Vagina (tissue), 2 donors: ENCODE measurements around the gene IFIT3. TPM values are rescaled to one million over a fixed set of nuclear protein-coding genes. Genes with fewer than 3 reads are reported as not detected.

Experiments used
- DNase-seq, 2 donors: peaks; one replicate each; pipeline ENCODE4 v3.0.0-alpha.2; 2017; ENCODE audit errors: extremely low spot score in 2 of 2
- H3K27ac ChIP-seq: fragments of 200-600 bp; sonication (generic); one replicate; pipeline ENCODE4 v1.5.1; 2019
- H3K27me3 ChIP-seq: fragments of 200-600 bp; sonication (generic); one replicate; pipeline ENCODE4 v1.5.1; 2019
- H3K36me3 ChIP-seq, 2 donors: fragments of 200-600 bp; sonication (generic); one replicate each; pipeline ENCODE4 v1.5.1; 2017 to 2019
- H3K4me1 ChIP-seq: fragments of 200-600 bp; sonication (generic); one replicate; pipeline ENCODE4 v1.5.1; 2019
- H3K4me3 ChIP-seq, 2 donors: fragments of 200-600 bp; sonication (generic); 1 replicate in 1 of 2; 2 replicates in 1 of 2; pipeline ENCODE4 v1.5.1; 2016 to 2019
- H3K9me3 ChIP-seq: fragments of 200-600 bp; sonication (generic); one replicate; pipeline ENCODE4 v1.5.1; 2019
- CTCF ChIP-seq, 3 experiments: fragments of 450-650 bp in 2 of 3; fragments of 200-600 bp in 1 of 3; sonication (generic) in 1 of 3; IDR thresholded peaks; one replicate each; pipeline ENCODE4 v1.5.1; 2017 to 2019; ENCODE audit warnings: antibody characterized with exemption in 3 of 3, mild to moderate bottlenecking in 2 of 3, moderate library complexity in 2 of 3
- POLR2A ChIP-seq, 2 donors: fragments of 450-650 bp; IDR thresholded peaks; one replicate each; pipeline ENCODE4 v1.6.1; 2017; ENCODE audit warnings: antibody characterized with exemption in 2 of 2, mild to moderate bottlenecking in 2 of 2, moderate library complexity in 2 of 2
- POLR2AphosphoS5 ChIP-seq, 2 donors: sonication (generic); formaldehyde crosslinking; IDR thresholded peaks; one replicate each; pipeline ENCODE4 v1.9.0; 2017; ENCODE audit warnings: antibody characterized with exemption in 2 of 2, mild to moderate bottlenecking in 2 of 2, low read depth in 1 of 2; ENCODE audit not compliant: insufficient read depth in 1 of 2
- intact Hi-C: fragments of 100-400 bp; cut with DNase I; formaldehyde crosslinking; loops from one replicate; pipeline ENCODE4 v1.15.1; 2023
- total RNA-seq: library from RNA; depleted of rRNA; stranded (reverse); fragments of >200 nt; gene quantifications from one replicate; pipeline ENCODE4 v1.2.3, GENCODE V29; 2016

IFIT3 gene
- total RNA-seq, result 6.1 TPM

GRCh38 chr10:89327803-89328441, at the start of gene IFIT3:
Gene IFIT3, plus strand, starts transcription at chr10:89327997. Its CDS starts 77 bp downstream, at chr10:89328074.
- Histone ChIP-seq H3K4me3 (peak within 1 kb of the TSS; percentile 43 to 47), H3K9me3 (no peaks in the 10 kb centered on the region), H3K4me1 (peaks cover 54% of the 10 kb centered on the region), H3K36me3 (no peaks in the 10 kb centered on the region), H3K27me3 (no peaks in the 10 kb centered on the region), H3K27ac (peak within 1 kb of the TSS; percentile 85)
- intact Hi-C loops, result no loop called here
- DNase-seq, result no peak
- TF ChIP-seq POLR2AphosphoS5 (IDR thresholded peaks at IDR 0.05; ENCODE audit: insufficient read depth in 1 of 2, low read depth in 1 of 2) (peak; percentile 20 to 76), POLR2A (IDR thresholded peaks at IDR 0.05) (no peak), CTCF (IDR thresholded peaks at IDR 0.05) (no peak)

GRCh38 chr10:89278034-89278535, 49.7 kb upstream of the IFIT3 start:
- Histone ChIP-seq H3K4me1 (peaks cover 37% of the 10 kb centered on the region), H3K27ac (peak overlapping the region; percentile 84), H3K9me3 (no peaks in the 10 kb centered on the region), H3K36me3 (no peaks in the 10 kb centered on the region), H3K27me3 (no peaks in the 10 kb centered on the region), H3K4me3 (no peak overlapping the region)
- intact Hi-C loops, result no loop called here
- TF ChIP-seq POLR2A (IDR thresholded peaks at IDR 0.05) (no peak), CTCF (IDR thresholded peaks at IDR 0.05) (no peak), POLR2AphosphoS5 (IDR thresholded peaks at IDR 0.05; ENCODE audit: insufficient read depth in 1 of 2, low read depth in 1 of 2) (peak in 1 of 2 donors; percentile 99)
- DNase-seq, result no peak

- Histone ChIP-seq H3K27ac (peak overlapping the region; percentile 84), H3K36me3 (no peaks in the 10 kb centered on the region), H3K4me1 (peaks cover 46% of the 10 kb centered on the region), H3K27me3 (no peaks in the 10 kb centered on the region), H3K4me3 (no peak overlapping the region), H3K9me3 (no peaks in the 10 kb centered on the region)
- intact Hi-C loops, result no loop called here
- DNase-seq, result no peak
- no peak for TF ChIP-seq POLR2AphosphoS5 (IDR thresholded peaks at IDR 0.05; ENCODE audit: insufficient read depth in 1 of 2, low read depth in 1 of 2)
- TF ChIP-seq CTCF (IDR thresholded peaks at IDR 0.05), result no peak
- no peak for TF ChIP-seq POLR2A (IDR thresholded peaks at IDR 0.05)
These were observed 48.9 kb upstream of the IFIT3 start for GRCh38 chr10:89278900-89279392.

GRCh38 chr10:89279421-89279869, 48.4 kb upstream of the IFIT3 start:
- Histone ChIP-seq H3K4me3 (no peak overlapping the region), H3K27me3 (no peaks in the 10 kb centered on the region), H3K4me1 (peaks cover 51% of the 10 kb centered on the region), H3K36me3 (no peaks in the 10 kb centered on the region), H3K27ac (peak overlapping the region; percentile 84), H3K9me3 (no peaks in the 10 kb centered on the region)
- intact Hi-C loops, result no loop called here
- no peak for TF ChIP-seq CTCF (IDR thresholded peaks at IDR 0.05)
- TF ChIP-seq POLR2AphosphoS5 (IDR thresholded peaks at IDR 0.05; ENCODE audit: insufficient read depth in 1 of 2, low read depth in 1 of 2), result no peak
- TF ChIP-seq POLR2A (IDR thresholded peaks at IDR 0.05), result no peak
- no peak for DNase-seq

- Histone ChIP-seq H3K4me1 (peaks cover 53% of the 10 kb centered on the region), H3K27me3 (no peaks in the 10 kb centered on the region), H3K4me3 (no peak overlapping the region), H3K27ac (peak overlapping the region; percentile 56), H3K36me3 (no peaks in the 10 kb centered on the region), H3K9me3 (no peaks in the 10 kb centered on the region)
- TF ChIP-seq POLR2A (IDR thresholded peaks at IDR 0.05), result no peak
- no peak for TF ChIP-seq POLR2AphosphoS5 (IDR thresholded peaks at IDR 0.05; ENCODE audit: insufficient read depth in 1 of 2, low read depth in 1 of 2)
- no peak for TF ChIP-seq CTCF (IDR thresholded peaks at IDR 0.05)
- intact Hi-C loops, result no loop called here
- no peak for DNase-seq
These were observed 47.3 kb upstream of the IFIT3 start for GRCh38 chr10:89280508-89280907.
